HepG2 (cell line): ENCODE measurements around the gene FITM2. TPM values are rescaled to one million over a fixed set of nuclear protein-coding genes. Genes with fewer than 3 reads are reported as not detected.

Experiments used
- ATAC-seq: fragments of 200-7000 bp; cut with Tn5 transposase; 3 replicates; pipeline ENCODE4 v1.9.1; 2020; ENCODE audit warnings: mild to moderate bottlenecking, moderate library complexity
- Bru-seq: library from RNA; stranded (reverse); fragments of 400-500 nt; gene quantifications from one replicate; lab custom pipeline; 2021; lab: Mats Ljungman, UMichigan
- BruChase-seq, 2 experiments: library from RNA; stranded (reverse); fragments of 400-500 nt; gene quantifications; one replicate each; lab custom pipeline; 2021; lab: Mats Ljungman, UMichigan
- BruUV-seq: library from RNA; stranded (reverse); fragments of 400-500 nt; replicated peaks from 2 replicates; lab custom pipeline; 2021; lab: Mats Ljungman, UMichigan
- CTCF ChIA-PET: fragments of 300-600 bp; formaldehyde crosslinking; extraction: SDS; loops from one replicate; lab custom pipeline; 2021; ENCODE audit warnings: low total read pairs, inconsistent platforms, low intra/inter-chr PET ratio; lab: Yijun Ruan, JAX
- POLR2A ChIA-PET: fragments of 350-600 bp; sonication (Branson Sonifier 250); formaldehyde crosslinking; loops from one replicate; lab custom pipeline; 2020; ENCODE audit warnings: antibody characterized with exemption, inconsistent platforms; lab: Yijun Ruan, JAX
- DNase-seq: peaks from one replicate; pipeline ENCODE4 v3.0.0-alpha.2; 2015; ENCODE audit warnings: low spot score
- FAIRE-seq: peaks from 3 replicates; lab custom pipeline; 2011; peaks lifted over from hg19 to GRCh38; lab: Jason Lieb, UNC
- H2AFZ ChIP-seq: one replicate; pipeline ENCODE4 v1.6.1; 2011; ENCODE audit warnings: low read length, inconsistent platforms
- H3K27ac ChIP-seq: fragments of 300-600 bp; 3 replicates; pipeline ENCODE4 v1.8.0; 2011; ENCODE audit warnings: mixed run types, mild to moderate bottlenecking, mixed read lengths, low read length, inconsistent platforms; ENCODE audit not compliant: insufficient read depth; ENCODE audit errors: extremely low read length
- H3K27me3 ChIP-seq, 2 experiments: fragments of 200-600 bp in 1 of 2; 2 replicates in 1 of 2; 3 replicates in 1 of 2; pipeline versions ENCODE4 v1.6.0 to v1.8.0; 2011; ENCODE audit warnings: low read length in 2 of 2, mild to moderate bottlenecking in 2 of 2, moderate library complexity in 2 of 2, inconsistent platforms in 1 of 2; ENCODE audit not compliant: insufficient read depth in 2 of 2, control insufficient read depth in 1 of 2
- H3K36me3 ChIP-seq, 2 experiments: fragments of 200-600 bp in 1 of 2; replicated peaks in 1 of 2; 2 replicates in 1 of 2; 3 replicates in 1 of 2; pipeline versions ENCODE4 v1.5.1 to v1.8.0; 2011; ENCODE audit warnings: low read length in 2 of 2, inconsistent platforms in 1 of 2; ENCODE audit not compliant: insufficient read depth in 2 of 2, control insufficient read depth in 1 of 2
- H3K4me1 ChIP-seq: 2 replicates; pipeline ENCODE4 v1.5.1; 2012; ENCODE audit warnings: low read length, inconsistent platforms; ENCODE audit not compliant: insufficient read depth
- H3K4me2 ChIP-seq: 2 replicates; pipeline ENCODE4 v1.6.0; 2011; ENCODE audit warnings: low read depth, low read length, inconsistent platforms
- H3K4me3 ChIP-seq, 3 experiments: fragments of 200-600 bp in 1 of 3; sonication (generic), shearing (Covaris generic) in 1 of 3; replicated peaks in 1 of 3; 2 replicates each; pipeline ENCODE4 v1.5.1; 2011 to 2016; ENCODE audit warnings: low read length in 3 of 3, inconsistent platforms in 2 of 3, low read depth in 2 of 3, mild to moderate bottlenecking in 2 of 3, control low read depth in 1 of 3, mixed read lengths in 1 of 3; ENCODE audit not compliant: insufficient read depth in 1 of 3
- H3K79me2 ChIP-seq: one replicate; pipeline ENCODE4 v1.6.1; 2011; ENCODE audit warnings: low read length, inconsistent platforms; ENCODE audit not compliant: insufficient read depth
- H3K9ac ChIP-seq: 2 replicates; pipeline ENCODE4 v1.6.0; 2011; ENCODE audit warnings: mild to moderate bottlenecking, low read depth, low read length, inconsistent platforms; ENCODE audit not compliant: insufficient read depth
- H3K9me3 ChIP-seq: 2 replicates; pipeline ENCODE4 v1.5.1; 2012; ENCODE audit warnings: mild to moderate bottlenecking, low read length
- H4K20me1 ChIP-seq: 2 replicates; pipeline ENCODE4 v1.6.0; 2011; ENCODE audit warnings: inconsistent platforms, mild to moderate bottlenecking, low read length, moderate library complexity; ENCODE audit not compliant: insufficient read depth
- KDM3A ChIP-seq: IDR thresholded peaks from 2 replicates; pipeline ENCODE4 v1.6.1; 2018; ENCODE audit warnings: low read depth, missing compliant biosample characterization
- RARG ChIP-seq: sonication (generic); formaldehyde crosslinking; IDR thresholded peaks from 2 replicates; pipeline ENCODE4 v1.4.0; 2020; ENCODE audit warnings: low read depth, mild to moderate bottlenecking, missing genetic modification reagents
- SP2 ChIP-seq: sonication (generic); formaldehyde crosslinking; IDR thresholded peaks from 2 replicates; pipeline ENCODE4 v1.5.1; 2020; ENCODE audit warnings: mild to moderate bottlenecking, missing genetic modification reagents
- SUZ12 ChIP-seq: fragments of 150-350 bp; IDR thresholded peaks from 2 replicates; pipeline ENCODE4 v1.6.1; 2014; ENCODE audit warnings: low read depth, low read length
- TBL1XR1 ChIP-seq: fragments of 150-350 bp; IDR thresholded peaks from 2 replicates; pipeline ENCODE4 v1.6.1; 2014; ENCODE audit warnings: borderline replicate concordance, low read length; ENCODE audit not compliant: partially characterized antibody
- TEF ChIP-seq: sonication (generic); formaldehyde crosslinking; IDR thresholded peaks from 2 replicates; pipeline ENCODE4 v1.5.0; 2020; ENCODE audit warnings: missing genetic modification reagents
- ZFX ChIP-seq: sonication (generic); formaldehyde crosslinking; IDR thresholded peaks from 2 replicates; pipeline ENCODE4 v1.4.0; 2020; ENCODE audit warnings: mild to moderate bottlenecking, low read depth, missing genetic modification reagents, moderate library complexity
- ZNF44 ChIP-seq: sonication (generic); formaldehyde crosslinking; IDR thresholded peaks from 2 replicates; pipeline ENCODE4 v1.5.1; 2020; ENCODE audit warnings: mild to moderate bottlenecking, missing genetic modification reagents
- WGBS: methylation state at CpG from one replicate; pipeline ENCODE4 v1.1.6; 2017; ENCODE audit warnings: low lambda C conversion rate; 5-methylcytosine and 5-hydroxymethylcytosine counted together
- in situ Hi-C: cut with HindIII; loops from 2 replicates; pipeline ENCODE4 v1.10.0; 2017; ENCODE audit warnings: low pct_unique_long_range_greater_than_20kb; ENCODE audit not compliant: extremely low pct_ligation_motif_present
- intact Hi-C: fragments of 100-400 bp; cut with micrococcal nuclease; formaldehyde crosslinking; loops from one replicate; pipeline ENCODE4 v1.10.0; 2022; ENCODE audit not compliant: unreplicated experiment
- long read RNA-seq, 2 experiments: library from RNA in 1 of 2; library from polyadenylated mRNA in 1 of 2; stranded (forward) in 1 of 2; unstranded in 1 of 2; transcript quantifications; one replicate each; pipeline ENCODE4 v2.0.0, GENCODE V29; 2019 to 2022
- polyA minus RNA-seq, 3 experiments: library from RNA; depleted of rRNA, polyadenylated mRNA; stranded (reverse); fragments of >200 nt; gene quantifications; 2 replicates each; pipeline ENCODE4 v1.2.3, GENCODE V29; 2011; ENCODE audit warnings: low replicate concordance in 1 of 3
- polyA plus RNA-seq, 8 experiments: library from polyadenylated mRNA; depleted of rRNA in 3 of 8; stranded (reverse) in 7 of 8; unstranded in 1 of 8; fragments of >200 nt; fragmentation: Illumina TruSeq in 4 of 8; extraction: Trizol in 4 of 8; gene quantifications; 2 replicates each; pipeline versions ENCODE4 v1.2.1 to v1.2.3, GENCODE V29; 2011 to 2016; ENCODE audit warnings: low read depth in 4 of 8, missing spikeins in 1 of 8, mixed read lengths in 1 of 8; ENCODE audit not compliant: insufficient read depth in 1 of 8
- total RNA-seq, 5 experiments: library from RNA; depleted of rRNA; stranded (reverse); fragments of >200 nt; fragmentation: Illumina TruSeq; extraction: Trizol; gene quantifications; 2 replicates each; pipeline ENCODE4 v1.2.3, GENCODE V29; 2016; ENCODE audit warnings: low read depth in 1 of 5
- TF ChIP-seq, protein P1 (sequence below): sonication (generic); formaldehyde crosslinking; IDR thresholded peaks from 2 replicates; pipeline ENCODE4 v1.8.0; 2022; ENCODE audit warnings: mild to moderate bottlenecking, missing genetic modification reagents

FITM2 gene, protein sequence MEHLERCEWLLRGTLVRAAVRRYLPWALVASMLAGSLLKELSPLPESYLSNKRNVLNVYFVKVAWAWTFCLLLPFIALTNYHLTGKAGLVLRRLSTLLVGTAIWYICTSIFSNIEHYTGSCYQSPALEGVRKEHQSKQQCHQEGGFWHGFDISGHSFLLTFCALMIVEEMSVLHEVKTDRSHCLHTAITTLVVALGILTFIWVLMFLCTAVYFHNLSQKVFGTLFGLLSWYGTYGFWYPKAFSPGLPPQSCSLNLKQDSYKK
- total RNA-seq (2016; rRNA removed; fragmentation: Illumina TruSeq; extraction: Trizol) = 13.6 and 24.5 TPM in 2 replicates
- 2.8 and 2.9 TPM in 2 replicates for total RNA-seq (2016; cell fraction: cytosol; rRNA removed; fragmentation: Illumina TruSeq; extraction: Trizol; ENCODE audit: low read depth)
- total RNA-seq (2016; cell fraction: insoluble cytoplasmic fraction; rRNA removed; fragmentation: Illumina TruSeq; extraction: Trizol) = 13.1 and 24.2 TPM in 2 replicates
- 8.8 and 10.2 TPM in 2 replicates for total RNA-seq (2016; cell fraction: membrane; rRNA removed; fragmentation: Illumina TruSeq; extraction: Trizol)
- 20.0 and 25.7 TPM in 2 replicates for total RNA-seq (2016; cell fraction: nucleus; rRNA removed; fragmentation: Illumina TruSeq; extraction: Trizol)
- polyA plus RNA-seq (2011; rRNA removed) = 9.6 and 10.4 TPM in 2 replicates
- 7.7 and 12.9 TPM in 2 replicates for polyA plus RNA-seq (2011; cell fraction: cytosol; rRNA removed)
- polyA plus RNA-seq (2011; cell fraction: nucleus; rRNA removed) = 10.1 and 10.7 TPM in 2 replicates
- 18.0 and 19.6 TPM in 2 replicates for polyA plus RNA-seq (2012)
- 2.4 TPM in 2 replicates for polyA plus RNA-seq (2016; cell fraction: cytosol; fragmentation: Illumina TruSeq; extraction: Trizol; ENCODE audit: low read depth)
- polyA plus RNA-seq (2016; cell fraction: insoluble cytoplasmic fraction; fragmentation: Illumina TruSeq; extraction: Trizol; ENCODE audit: low read depth) = 10.6 and 10.9 TPM in 2 replicates
- 4.4 and 4.9 TPM in 2 replicates for polyA plus RNA-seq (2016; cell fraction: membrane; fragmentation: Illumina TruSeq; extraction: Trizol; ENCODE audit: low read depth)
- polyA plus RNA-seq (2016; cell fraction: nucleus; fragmentation: Illumina TruSeq; extraction: Trizol; ENCODE audit: insufficient read depth, low read depth) = 33.0 and 34.7 TPM in 2 replicates
- polyA minus RNA-seq (2011; rRNA and poly(A)+ RNA removed; ENCODE audit: low replicate concordance) = 11.7 and 21.7 TPM in 2 replicates
- 10.1 and 13.8 TPM in 2 replicates for polyA minus RNA-seq (2011; cell fraction: cytosol; rRNA and poly(A)+ RNA removed)
- 6.7 and 9.0 TPM in 2 replicates for polyA minus RNA-seq (2011; cell fraction: nucleus; rRNA and poly(A)+ RNA removed)
- percentile 83 among the genes with signal in this experiment for Bru-seq, nascent RNA
- percentile 95 among the genes with signal in this experiment for BruChase-seq, experiment 1, labeled RNA remaining after a 6-hour chase
- BruChase-seq, experiment 2, labeled RNA remaining after a 2-hour chase = percentile 91 among the genes with signal in this experiment
- long read RNA-seq, experiment 1, full-length matches to known transcripts = 23 of 31 reads
- long read RNA-seq, experiment 1, partial matches to known transcripts = 0 of 31 reads
- long read RNA-seq, experiment 1, other reads (novel, unspliced or antisense) = 8 of 31 reads
- long read RNA-seq, experiment 2, full-length matches to known transcripts = 17 of 99 reads
- long read RNA-seq, experiment 2, partial matches to known transcripts = 0 of 99 reads
- long read RNA-seq, experiment 2, other reads (novel, unspliced or antisense) = 82 of 99 reads

DNA sequence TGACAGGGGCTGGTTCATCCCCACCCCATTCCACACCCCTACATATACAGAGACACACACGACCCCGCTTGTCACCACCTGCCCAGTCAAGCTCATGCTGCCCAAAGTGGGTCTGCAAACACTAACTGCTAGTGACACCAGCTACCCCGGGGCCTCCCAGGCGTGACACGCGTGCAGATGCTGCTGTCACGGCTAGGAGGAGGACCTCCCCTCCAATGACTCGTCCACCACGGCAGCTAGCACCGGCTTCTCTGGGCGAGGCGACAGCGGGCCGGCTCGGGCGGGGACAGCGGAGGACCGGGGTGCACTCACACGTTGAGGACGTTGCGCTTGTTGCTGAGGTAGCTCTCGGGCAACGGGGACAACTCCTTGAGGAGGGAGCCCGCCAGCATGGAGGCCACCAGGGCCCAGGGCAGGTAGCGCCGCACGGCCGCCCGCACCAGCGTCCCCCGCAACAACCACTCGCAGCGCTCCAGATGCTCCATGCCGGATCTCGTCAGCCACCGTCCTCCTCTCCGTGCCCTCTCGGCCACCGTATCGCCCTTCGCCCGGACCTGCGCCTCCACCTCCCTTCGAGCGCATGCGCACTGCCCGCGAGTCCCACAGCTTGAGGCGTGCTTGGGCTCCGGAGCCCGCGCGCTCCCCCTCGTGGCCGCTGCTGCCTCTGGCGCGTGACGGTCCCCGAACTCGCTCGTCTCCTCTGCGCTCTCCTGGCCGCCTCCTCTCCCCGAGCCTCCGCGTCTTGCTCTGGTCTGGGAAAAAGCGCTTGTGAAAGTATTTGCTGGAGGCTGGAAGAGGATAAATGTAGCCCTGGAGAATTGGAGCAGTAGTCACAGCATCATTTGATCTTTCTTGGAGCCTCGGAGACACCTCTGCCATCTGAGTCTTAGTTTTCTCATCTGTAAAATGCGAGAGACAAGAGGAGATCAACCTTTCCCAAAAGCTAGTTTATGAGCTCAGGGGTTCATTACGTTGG lies at the start of gene FITM2:
FITM2 (minus strand) TSS at position 539 of the 976 bp plus-strand sequence; CDS start at position 485, 54 bp downstream.
- peak; percentile 93 for ATAC-seq
- H2AFZ ChIP-seq = peak within 1 kb of the TSS; percentile 100
- H3K27me3 ChIP-seq = peaks cover 2 to 4% of the 10 kb centered on the region in 2 experiments; a peak in 1 of 5 replicates
- no peaks in the 10 kb centered on the region for H4K20me1 ChIP-seq
- H3K9ac ChIP-seq = peak within 1 kb of the TSS; percentile 84
- peaks cover 0 to 7% of the 10 kb centered on the region in 2 experiments; a peak in 2 of 5 replicates for H3K36me3 ChIP-seq
- peak within 1 kb of the TSS; percentile 70 to 96 (median 78) for H3K4me3 ChIP-seq
- no peaks in the 10 kb centered on the region for H3K9me3 ChIP-seq
- in situ Hi-C loops = loop anchor here (5.0 kb wide), 3 partner anchors 59 to 161 kb away; no protein-coding TSS in a partner anchor
- ChIA-PET CTCF (interaction anchor here (0.7 to 5.0 kb wide), 11 partner anchors 58 to 194 kb away, joined by 3 to 77 read pairs (median 4); no protein-coding TSS in a partner anchor), POLR2A (interaction anchor here (0.7 to 3.9 kb wide), 21 partner anchors 9 to 211 kb away, joined by 3 to 30 read pairs (median 5); partner anchors contain the start of genes HNF4A, OSER1, SERINC3 and TTPAL)
- intact Hi-C loops = loop anchor here (1.0 to 5.0 kb wide), 7 partner anchors 46 to 156 kb away; partner anchors contain the start of gene HNF4A
- H3K4me2 ChIP-seq = peak within 1 kb of the TSS; percentile 97
- peaks cover 25% of the 10 kb centered on the region for H3K79me2 ChIP-seq
- H3K4me1 ChIP-seq = peaks cover 27% of the 10 kb centered on the region
- WGBS = 3% methylated on average over 47 of the region's 70 CpGs
- H3K27ac ChIP-seq = peak within 1 kb of the TSS; percentile 37
- peak; percentile 98 for DNase-seq
- peak; percentile 52 for FAIRE-seq
- BruUV-seq = no TSS peak
- TF ChIP-seq RARG (CRISPR knock-in tag) (peak; percentile 85; the same call in 1 of the 2 replicates), ZNF44 (peak; percentile 91; the same call in 1 of the 2 replicates), KDM3A (CRISPR knock-in tag) (peak; percentile 99), TEF (CRISPR knock-in tag) (0 out of 2 replicates have a peak, but pooled peaks have one; percentile 44), SP2 (CRISPR knock-in tag) (peak; percentile 69), SUZ12 (no peak; the same call in 1 of the 2 replicates), ZFX (CRISPR knock-in tag) (peak; percentile 90), TBL1XR1 (no peak)
- TF ChIP-seq, protein P1, sequence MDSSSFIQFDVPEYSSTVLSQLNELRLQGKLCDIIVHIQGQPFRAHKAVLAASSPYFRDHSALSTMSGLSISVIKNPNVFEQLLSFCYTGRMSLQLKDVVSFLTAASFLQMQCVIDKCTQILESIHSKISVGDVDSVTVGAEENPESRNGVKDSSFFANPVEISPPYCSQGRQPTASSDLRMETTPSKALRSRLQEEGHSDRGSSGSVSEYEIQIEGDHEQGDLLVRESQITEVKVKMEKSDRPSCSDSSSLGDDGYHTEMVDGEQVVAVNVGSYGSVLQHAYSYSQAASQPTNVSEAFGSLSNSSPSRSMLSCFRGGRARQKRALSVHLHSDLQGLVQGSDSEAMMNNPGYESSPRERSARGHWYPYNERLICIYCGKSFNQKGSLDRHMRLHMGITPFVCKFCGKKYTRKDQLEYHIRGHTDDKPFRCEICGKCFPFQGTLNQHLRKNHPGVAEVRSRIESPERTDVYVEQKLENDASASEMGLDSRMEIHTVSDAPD (CRISPR knock-in tag) = no peak; the same call in 1 of the 2 replicates
